ENCODE data around the gene ASF1A.

The ASF1A gene

GRCh38 chr6:118918329-118918725 is 24.4 kb downstream of the ASF1A start:
- no peak for TF ChIP-seq CTCF (IDR thresholded peaks at IDR 0.05; ENCODE audit: low read depth, low read length)
- peaks cover 53% of the 10 kb centered on the region for H3K36me3 ChIP-seq
- H3K9me3 ChIP-seq (ENCODE audit: severe bottlenecking), result no peaks in the 10 kb centered on the region
- H3K27ac ChIP-seq, result no peak overlapping the region
- no peaks in the 10 kb centered on the region for H3K27me3 ChIP-seq (ENCODE audit: insufficient read depth, low read depth, severe bottlenecking)
- H3K4me3 ChIP-seq (ENCODE audit: low read depth, low read length), result no peak overlapping the region
- no peak for DNase-seq

DNA sequence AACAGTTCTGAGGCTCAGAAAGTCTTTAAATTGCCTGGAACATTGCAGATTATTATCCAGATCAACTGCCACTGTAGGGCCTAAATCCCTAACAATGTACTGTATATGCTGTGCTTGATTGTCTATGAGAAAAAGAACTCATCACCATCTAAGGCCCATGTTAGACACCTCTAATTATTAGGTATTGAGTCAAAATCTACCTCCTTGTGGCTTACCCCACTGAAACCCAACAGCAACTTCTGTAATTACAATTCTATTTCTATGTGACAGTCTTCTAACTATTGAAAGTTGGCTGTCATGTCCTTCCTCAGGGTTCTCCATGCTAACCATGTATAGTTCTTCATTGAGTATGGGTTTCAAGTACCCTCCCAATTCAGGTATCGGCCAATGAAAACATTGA is 27.1 kb downstream of the ASF1A start:
- Histone ChIP-seq H3K9me3 (ENCODE audit: severe bottlenecking) (no peaks in the 10 kb centered on the region), H3K36me3 (peaks cover 50% of the 10 kb centered on the region), H3K27ac (no peak overlapping the region), H3K4me3 (ENCODE audit: low read depth, low read length) (no peak overlapping the region), H3K27me3 (ENCODE audit: insufficient read depth, low read depth, severe bottlenecking) (no peaks in the 10 kb centered on the region)
- no peak for TF ChIP-seq CTCF (IDR thresholded peaks at IDR 0.05; ENCODE audit: low read depth, low read length)
- DNase-seq, result no peak

- Histone ChIP-seq H3K4me3 (ENCODE audit: low read depth, low read length) (no peak overlapping the region), H3K9me3 (ENCODE audit: severe bottlenecking) (no peaks in the 10 kb centered on the region), H3K27me3 (ENCODE audit: insufficient read depth, low read depth, severe bottlenecking) (no peaks in the 10 kb centered on the region), H3K36me3 (peaks cover 50% of the 10 kb centered on the region), H3K27ac (no peak overlapping the region)
- no peak for TF ChIP-seq CTCF (IDR thresholded peaks at IDR 0.05; ENCODE audit: low read depth, low read length)
- no peak for DNase-seq
Measured at GRCh38 chr6:118923035-118923434, 29.1 kb downstream of the ASF1A start.

DNA sequence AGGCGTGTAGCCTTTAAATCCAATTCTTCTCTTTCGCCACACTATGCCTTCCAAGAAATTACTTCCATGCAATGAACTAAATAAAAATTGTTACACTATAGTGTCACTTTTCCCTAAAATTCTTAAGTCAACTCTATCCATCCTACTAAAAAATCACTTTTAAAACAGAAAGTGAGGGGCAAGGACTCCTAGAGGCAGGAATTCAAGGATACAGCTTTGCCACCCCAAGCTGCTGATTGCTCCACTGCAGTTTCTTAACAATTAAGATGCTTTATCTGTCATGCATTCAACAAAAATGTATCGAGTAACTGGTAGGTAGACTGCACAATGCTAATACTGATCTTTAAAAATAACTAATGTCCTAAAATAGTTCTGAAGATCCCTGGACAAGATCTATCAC is 36.7 kb downstream of the ASF1A start:
- TF ChIP-seq CTCF (IDR thresholded peaks at IDR 0.05; ENCODE audit: low read depth, low read length), result no peak
- Histone ChIP-seq H3K9me3 (ENCODE audit: severe bottlenecking) (no peaks in the 10 kb centered on the region), H3K4me3 (ENCODE audit: low read depth, low read length) (no peak overlapping the region), H3K27me3 (ENCODE audit: insufficient read depth, low read depth, severe bottlenecking) (no peaks in the 10 kb centered on the region), H3K27ac (no peak overlapping the region), H3K36me3 (peaks cover 43% of the 10 kb centered on the region)
- no peak for DNase-seq

- H3K27me3 ChIP-seq (ENCODE audit: insufficient read depth, low read depth, severe bottlenecking), result no peaks in the 10 kb centered on the region
- peaks cover 39% of the 10 kb centered on the region for H3K36me3 ChIP-seq
- no peaks in the 10 kb centered on the region for H3K9me3 ChIP-seq (ENCODE audit: severe bottlenecking)
- no peak overlapping the region for H3K4me3 ChIP-seq (ENCODE audit: low read depth, low read length)
- no peak for DNase-seq
- H3K27ac ChIP-seq, result no peak overlapping the region
- TF ChIP-seq CTCF (IDR thresholded peaks at IDR 0.05; ENCODE audit: low read depth, low read length), result no peak
Measured at GRCh38 chr6:118931436-118931835, 37.5 kb downstream of the ASF1A start.

GRCh38 chr6:118932421-118932820 is 38.5 kb downstream of the ASF1A start:
- no peak for DNase-seq
- TF ChIP-seq CTCF (IDR thresholded peaks at IDR 0.05; ENCODE audit: low read depth, low read length), result no peak
- Histone ChIP-seq H3K36me3 (peaks cover 37% of the 10 kb centered on the region), H3K27me3 (ENCODE audit: insufficient read depth, low read depth, severe bottlenecking) (no peaks in the 10 kb centered on the region), H3K9me3 (ENCODE audit: severe bottlenecking) (no peaks in the 10 kb centered on the region), H3K4me3 (ENCODE audit: low read depth, low read length) (no peak overlapping the region), H3K27ac (no peak overlapping the region)

Measured in WERI-Rb-1 (cell line).